HepG2 (cell line): ENCODE measurements around the gene RAB3B. TPM values are rescaled to one million over a fixed set of nuclear protein-coding genes. Genes with fewer than 3 reads are reported as not detected.

Experiments used
- BCL6 ChIP-seq: IDR thresholded peaks from 2 replicates; pipeline ENCODE4 v1.6.1; 2016; ENCODE audit warnings: missing genetic modification reagents, missing compliant biosample characterization
- CEBPB ChIP-seq: IDR thresholded peaks from 2 replicates; pipeline ENCODE4 v1.6.1; 2011; ENCODE audit warnings: low read depth, low read length, improper control_type of control experiment, borderline replicate concordance
- NAIF1 ChIP-seq: sonication (generic); formaldehyde crosslinking; IDR thresholded peaks from 2 replicates; pipeline ENCODE4 v1.5.0; 2020; ENCODE audit warnings: mild to moderate bottlenecking, missing genetic modification reagents, borderline replicate concordance
- YEATS4 ChIP-seq: sonication (generic); formaldehyde crosslinking; IDR thresholded peaks from 2 replicates; pipeline ENCODE4 v1.4.0; 2020; ENCODE audit warnings: missing genetic modification reagents, borderline replicate concordance
- ZFP62 ChIP-seq: sonication (generic); formaldehyde crosslinking; IDR thresholded peaks from 2 replicates; pipeline ENCODE4 v1.4.0; 2020; ENCODE audit warnings: missing genetic modification reagents
- ZNF253 ChIP-seq: sonication (generic); formaldehyde crosslinking; IDR thresholded peaks from 2 replicates; pipeline ENCODE4 v1.8.0; 2022; ENCODE audit warnings: mild to moderate bottlenecking, missing genetic modification reagents, borderline replicate concordance
- polyA plus RNA-seq, 8 experiments: library from polyadenylated mRNA; depleted of rRNA in 3 of 8; stranded (reverse) in 7 of 8; unstranded in 1 of 8; fragments of >200 nt; fragmentation: Illumina TruSeq in 4 of 8; extraction: Trizol in 4 of 8; gene quantifications; 2 replicates each; pipeline versions ENCODE4 v1.2.1 to v1.2.3, GENCODE V29; 2011 to 2016; ENCODE audit warnings: low read depth in 4 of 8, missing spikeins in 1 of 8, mixed read lengths in 1 of 8; ENCODE audit not compliant: insufficient read depth in 1 of 8
- total RNA-seq, 5 experiments: library from RNA; depleted of rRNA; stranded (reverse); fragments of >200 nt; fragmentation: Illumina TruSeq; extraction: Trizol; gene quantifications; 2 replicates each; pipeline ENCODE4 v1.2.3, GENCODE V29; 2016; ENCODE audit warnings: low read depth in 1 of 5
- TF ChIP-seq, protein P1 (sequence below): sonication (generic); formaldehyde crosslinking; IDR thresholded peaks from 2 replicates; pipeline ENCODE4 v1.4.0; 2020; ENCODE audit warnings: missing genetic modification reagents
- TF ChIP-seq, protein P2 (sequence below): sonication (generic); formaldehyde crosslinking; IDR thresholded peaks from 2 replicates; pipeline ENCODE4 v1.9.0; 2022; ENCODE audit warnings: low read depth, missing genetic modification reagents
- TF ChIP-seq, protein P3 (sequence below): sonication (generic); formaldehyde crosslinking; IDR thresholded peaks from one replicate; pipeline ENCODE4 v1.5.1; 2020; ENCODE audit warnings: mild to moderate bottlenecking, missing genetic modification reagents; ENCODE audit errors: not compliant biosample characterization
- TF ChIP-seq, protein P4 (sequence below): sonication (generic); formaldehyde crosslinking; IDR thresholded peaks from 2 replicates; pipeline ENCODE4 v1.5.1; 2020; ENCODE audit warnings: missing genetic modification reagents, mild to moderate bottlenecking, borderline replicate concordance

The RAB3B gene
- total and polyA plus RNA-seq, 2 of the 13 experiments (the other 11 are each of a cell fraction or from before 2014, with no cell fraction given) = 1.0 to 1.2 TPM

DNA sequence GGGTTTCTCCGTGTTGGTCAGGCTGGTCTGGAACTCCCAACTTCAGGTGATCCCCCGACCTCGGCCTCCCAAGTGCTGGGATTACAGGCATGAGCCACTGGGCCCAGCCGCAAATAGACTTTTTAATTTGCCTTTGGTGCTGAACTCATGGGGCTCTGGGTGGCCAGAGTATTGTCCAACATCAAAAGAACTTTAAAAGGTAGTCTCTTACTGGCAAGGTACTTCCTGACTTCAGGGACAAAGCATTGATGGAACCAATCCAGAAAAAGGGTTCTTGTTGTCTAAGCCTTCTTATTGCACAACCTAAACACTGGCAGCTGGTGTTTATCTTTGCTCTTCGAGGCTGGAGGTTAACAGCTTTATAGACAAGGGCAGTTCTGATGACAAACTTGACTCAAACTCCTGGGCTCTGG is 46.9 kb upstream of the RAB3B start (continued):
- TF ChIP-seq, protein P1, sequence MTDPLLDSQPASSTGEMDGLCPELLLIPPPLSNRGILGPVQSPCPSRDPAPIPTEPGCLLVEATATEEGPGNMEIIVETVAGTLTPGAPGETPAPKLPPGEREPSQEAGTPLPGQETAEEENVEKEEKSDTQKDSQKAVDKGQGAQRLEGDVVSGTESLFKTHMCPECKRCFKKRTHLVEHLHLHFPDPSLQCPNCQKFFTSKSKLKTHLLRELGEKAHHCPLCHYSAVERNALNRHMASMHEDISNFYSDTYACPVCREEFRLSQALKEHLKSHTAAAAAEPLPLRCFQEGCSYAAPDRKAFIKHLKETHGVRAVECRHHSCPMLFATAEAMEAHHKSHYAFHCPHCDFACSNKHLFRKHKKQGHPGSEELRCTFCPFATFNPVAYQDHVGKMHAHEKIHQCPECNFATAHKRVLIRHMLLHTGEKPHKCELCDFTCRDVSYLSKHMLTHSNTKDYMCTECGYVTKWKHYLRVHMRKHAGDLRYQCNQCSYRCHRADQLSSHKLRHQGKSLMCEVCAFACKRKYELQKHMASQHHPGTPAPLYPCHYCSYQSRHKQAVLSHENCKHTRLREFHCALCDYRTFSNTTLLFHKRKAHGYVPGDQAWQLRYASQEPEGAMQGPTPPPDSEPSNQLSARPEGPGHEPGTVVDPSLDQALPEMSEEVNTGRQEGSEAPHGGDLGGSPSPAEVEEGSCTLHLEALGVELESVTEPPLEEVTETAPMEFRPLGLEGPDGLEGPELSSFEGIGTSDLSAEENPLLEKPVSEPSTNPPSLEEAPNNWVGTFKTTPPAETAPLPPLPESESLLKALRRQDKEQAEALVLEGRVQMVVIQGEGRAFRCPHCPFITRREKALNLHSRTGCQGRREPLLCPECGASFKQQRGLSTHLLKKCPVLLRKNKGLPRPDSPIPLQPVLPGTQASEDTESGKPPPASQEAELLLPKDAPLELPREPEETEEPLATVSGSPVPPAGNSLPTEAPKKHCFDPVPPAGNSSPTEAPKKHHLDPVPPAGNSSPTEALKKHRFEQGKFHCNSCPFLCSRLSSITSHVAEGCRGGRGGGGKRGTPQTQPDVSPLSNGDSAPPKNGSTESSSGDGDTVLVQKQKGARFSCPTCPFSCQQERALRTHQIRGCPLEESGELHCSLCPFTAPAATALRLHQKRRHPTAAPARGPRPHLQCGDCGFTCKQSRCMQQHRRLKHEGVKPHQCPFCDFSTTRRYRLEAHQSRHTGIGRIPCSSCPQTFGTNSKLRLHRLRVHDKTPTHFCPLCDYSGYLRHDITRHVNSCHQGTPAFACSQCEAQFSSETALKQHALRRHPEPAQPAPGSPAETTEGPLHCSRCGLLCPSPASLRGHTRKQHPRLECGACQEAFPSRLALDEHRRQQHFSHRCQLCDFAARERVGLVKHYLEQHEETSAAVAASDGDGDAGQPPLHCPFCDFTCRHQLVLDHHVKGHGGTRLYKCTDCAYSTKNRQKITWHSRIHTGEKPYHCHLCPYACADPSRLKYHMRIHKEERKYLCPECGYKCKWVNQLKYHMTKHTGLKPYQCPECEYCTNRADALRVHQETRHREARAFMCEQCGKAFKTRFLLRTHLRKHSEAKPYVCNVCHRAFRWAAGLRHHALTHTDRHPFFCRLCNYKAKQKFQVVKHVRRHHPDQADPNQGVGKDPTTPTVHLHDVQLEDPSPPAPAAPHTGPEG (CRISPR knock-in tag) = no peak
- TF ChIP-seq, protein P2, sequence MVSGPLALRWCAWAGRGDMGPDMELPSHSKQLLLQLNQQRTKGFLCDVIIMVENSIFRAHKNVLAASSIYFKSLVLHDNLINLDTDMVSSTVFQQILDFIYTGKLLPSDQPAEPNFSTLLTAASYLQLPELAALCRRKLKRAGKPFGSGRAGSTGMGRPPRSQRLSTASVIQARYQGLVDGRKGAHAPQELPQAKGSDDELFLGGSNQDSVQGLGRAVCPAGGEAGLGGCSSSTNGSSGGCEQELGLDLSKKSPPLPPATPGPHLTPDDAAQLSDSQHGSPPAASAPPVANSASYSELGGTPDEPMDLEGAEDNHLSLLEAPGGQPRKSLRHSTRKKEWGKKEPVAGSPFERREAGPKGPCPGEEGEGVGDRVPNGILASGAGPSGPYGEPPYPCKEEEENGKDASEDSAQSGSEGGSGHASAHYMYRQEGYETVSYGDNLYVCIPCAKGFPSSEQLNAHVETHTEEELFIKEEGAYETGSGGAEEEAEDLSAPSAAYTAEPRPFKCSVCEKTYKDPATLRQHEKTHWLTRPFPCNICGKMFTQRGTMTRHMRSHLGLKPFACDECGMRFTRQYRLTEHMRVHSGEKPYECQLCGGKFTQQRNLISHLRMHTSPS (CRISPR knock-in tag) = peak; percentile 64; the same call in 1 of the 2 replicates
- TF ChIP-seq, protein P3, sequence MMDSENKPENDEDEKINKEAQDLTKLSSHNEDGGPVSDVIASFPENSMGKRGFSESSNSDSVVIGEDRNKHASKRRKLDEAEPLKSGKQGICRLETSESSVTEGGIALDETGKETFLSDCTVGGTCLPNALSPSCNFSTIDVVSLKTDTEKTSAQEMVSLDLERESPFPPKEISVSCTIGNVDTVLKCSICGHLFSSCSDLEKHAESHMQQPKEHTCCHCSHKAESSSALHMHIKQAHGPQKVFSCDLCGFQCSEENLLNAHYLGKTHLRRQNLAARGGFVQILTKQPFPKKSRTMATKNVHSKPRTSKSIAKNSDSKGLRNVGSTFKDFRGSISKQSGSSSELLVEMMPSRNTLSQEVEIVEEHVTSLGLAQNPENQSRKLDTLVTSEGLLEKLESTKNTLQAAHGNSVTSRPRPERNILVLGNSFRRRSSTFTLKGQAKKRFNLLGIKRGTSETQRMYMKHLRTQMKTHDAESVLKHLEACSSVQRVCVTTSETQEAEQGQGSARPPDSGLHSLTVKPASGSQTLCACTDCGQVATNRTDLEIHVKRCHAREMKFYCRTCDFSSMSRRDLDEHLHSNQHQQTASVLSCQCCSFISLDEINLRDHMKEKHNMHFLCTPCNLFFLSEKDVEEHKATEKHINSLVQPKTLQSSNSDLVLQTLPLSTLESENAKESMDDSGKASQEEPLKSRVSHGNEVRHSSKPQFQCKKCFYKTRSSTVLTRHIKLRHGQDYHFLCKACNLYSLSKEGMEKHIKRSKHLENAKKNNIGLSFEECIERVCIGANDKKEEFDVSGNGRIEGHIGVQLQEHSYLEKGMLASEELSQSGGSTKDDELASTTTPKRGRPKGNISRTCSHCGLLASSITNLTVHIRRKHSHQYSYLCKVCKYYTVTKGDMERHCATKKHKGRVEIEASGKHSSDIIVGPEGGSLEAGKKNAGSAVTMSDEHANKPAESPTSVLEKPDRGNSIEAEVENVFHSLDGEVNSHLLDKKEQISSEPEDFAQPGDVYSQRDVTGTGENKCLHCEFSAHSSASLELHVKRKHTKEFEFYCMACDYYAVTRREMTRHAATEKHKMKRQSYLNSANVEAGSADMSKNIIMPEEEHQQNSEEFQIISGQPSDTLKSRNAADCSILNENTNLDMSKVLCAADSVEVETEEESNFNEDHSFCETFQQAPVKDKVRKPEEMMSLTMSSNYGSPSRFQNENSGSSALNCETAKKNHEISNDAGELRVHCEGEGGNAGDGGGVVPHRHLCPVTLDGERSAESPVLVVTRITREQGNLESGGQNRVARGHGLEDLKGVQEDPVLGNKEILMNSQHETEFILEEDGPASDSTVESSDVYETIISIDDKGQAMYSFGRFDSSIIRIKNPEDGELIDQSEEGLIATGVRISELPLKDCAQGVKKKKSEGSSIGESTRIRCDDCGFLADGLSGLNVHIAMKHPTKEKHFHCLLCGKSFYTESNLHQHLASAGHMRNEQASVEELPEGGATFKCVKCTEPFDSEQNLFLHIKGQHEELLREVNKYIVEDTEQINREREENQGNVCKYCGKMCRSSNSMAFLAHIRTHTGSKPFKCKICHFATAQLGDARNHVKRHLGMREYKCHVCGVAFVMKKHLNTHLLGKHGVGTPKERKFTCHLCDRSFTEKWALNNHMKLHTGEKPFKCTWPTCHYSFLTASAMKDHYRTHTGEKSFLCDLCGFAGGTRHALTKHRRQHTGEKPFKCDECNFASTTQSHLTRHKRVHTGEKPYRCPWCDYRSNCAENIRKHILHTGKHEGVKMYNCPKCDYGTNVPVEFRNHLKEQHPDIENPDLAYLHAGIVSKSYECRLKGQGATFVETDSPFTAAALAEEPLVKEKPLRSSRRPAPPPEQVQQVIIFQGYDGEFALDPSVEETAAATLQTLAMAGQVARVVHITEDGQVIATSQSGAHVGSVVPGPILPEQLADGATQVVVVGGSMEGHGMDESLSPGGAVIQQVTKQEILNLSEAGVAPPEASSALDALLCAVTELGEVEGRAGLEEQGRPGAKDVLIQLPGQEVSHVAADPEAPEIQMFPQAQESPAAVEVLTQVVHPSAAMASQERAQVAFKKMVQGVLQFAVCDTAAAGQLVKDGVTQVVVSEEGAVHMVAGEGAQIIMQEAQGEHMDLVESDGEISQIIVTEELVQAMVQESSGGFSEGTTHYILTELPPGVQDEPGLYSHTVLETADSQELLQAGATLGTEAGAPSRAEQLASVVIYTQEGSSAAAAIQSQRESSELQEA (CRISPR knock-in tag) = no peak
- TF ChIP-seq NAIF1 (CRISPR knock-in tag) (peak; percentile 66; the same call in 1 of the 2 replicates), ZFP62 (CRISPR knock-in tag) (no peak), YEATS4 (peak; percentile 65; the same call in 1 of the 2 replicates), CEBPB (peak; percentile 98), ZNF253 (CRISPR knock-in tag) (no peak), BCL6 (CRISPR knock-in tag) (peak; percentile 93)
- TF ChIP-seq, protein P4, sequence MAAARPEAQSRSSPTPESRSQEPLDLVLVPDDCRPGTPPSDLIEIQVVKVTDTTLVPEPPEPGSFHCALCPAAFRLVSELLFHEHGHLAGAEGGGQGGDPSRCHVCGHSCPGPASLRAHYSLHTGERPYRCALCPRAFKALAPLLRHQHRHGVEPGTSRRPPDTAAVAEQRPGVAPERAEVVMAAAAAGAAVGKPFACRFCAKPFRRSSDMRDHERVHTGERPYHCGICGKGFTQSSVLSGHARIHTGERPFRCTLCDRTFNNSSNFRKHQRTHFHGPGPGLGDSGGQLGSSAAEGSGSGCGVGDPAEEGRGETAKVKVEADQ (CRISPR knock-in tag) = 0 out of 2 replicates have a peak, but pooled peaks have one; percentile 36
